CD14-positive monocyte (primary cell): Measurements from ENCODE around the gene ALDH9A1. TPM values are rescaled to one million over a fixed set of nuclear protein-coding genes. Genes with fewer than 3 reads are reported as not detected.

Experiments
- DNase-seq, 3 donors: peaks; one replicate each; pipeline ENCODE4 v3.0.0-alpha.2; 2011 to 2022
- H2AFZ ChIP-seq: 2 replicates; pipeline ENCODE4 v1.6.0; 2012; ENCODE audit warnings: mild to moderate bottlenecking, low read depth, low read length, inconsistent platforms; ENCODE audit not compliant: insufficient read depth, poor library complexity, severe bottlenecking
- H3K27ac ChIP-seq, 2 donors: 1 replicate in 1 of 2; 2 replicates in 1 of 2; pipeline ENCODE4 v1.5.1; 2012 to 2013; ENCODE audit warnings: low read length in 2 of 2, control low read depth in 1 of 2, inconsistent platforms in 1 of 2, low read depth in 1 of 2, mild to moderate bottlenecking in 1 of 2
- H3K27me3 ChIP-seq, 2 donors: one replicate each; pipeline versions ENCODE4 v1.6.0 to v1.6.1; 2011 to 2013; ENCODE audit warnings: low read length in 2 of 2; ENCODE audit not compliant: control insufficient read depth in 2 of 2, insufficient read depth in 2 of 2
- H3K36me3 ChIP-seq, 2 donors: replicated peaks in 1 of 2; 1 replicate in 1 of 2; 2 replicates in 1 of 2; pipeline versions ENCODE4 v1.5.1 to v1.6.1; 2012 to 2013; ENCODE audit warnings: low read length in 2 of 2, control low read depth in 1 of 2, inconsistent platforms in 1 of 2, mild to moderate bottlenecking in 1 of 2; ENCODE audit not compliant: insufficient read depth in 2 of 2, control insufficient read depth in 1 of 2
- H3K4me1 ChIP-seq, 2 donors: 1 replicate in 1 of 2; 2 replicates in 1 of 2; pipeline versions ENCODE4 v1.5.1 to v1.6.1; 2012 to 2013; ENCODE audit warnings: low read length in 2 of 2, control low read depth in 1 of 2, inconsistent platforms in 1 of 2, mild to moderate bottlenecking in 1 of 2, moderate library complexity in 1 of 2; ENCODE audit not compliant: insufficient read depth in 2 of 2, control insufficient read depth in 1 of 2
- H3K4me2 ChIP-seq: replicated peaks from 2 replicates; pipeline ENCODE3; 2012; ENCODE audit warnings: low read length, moderate library complexity, mild to moderate bottlenecking; ENCODE audit not compliant: poor library complexity, severe bottlenecking; ENCODE audit errors: extremely low read depth
- H3K4me3 ChIP-seq, 3 experiments: fragments of 200-600 bp in 1 of 3; sonication (generic) in 1 of 3; replicated peaks in 1 of 3; 1 replicate in 2 of 3; 2 replicates in 1 of 3; pipeline ENCODE4 v1.5.1; 2011 to 2013; ENCODE audit warnings: low read length in 3 of 3, mild to moderate bottlenecking in 3 of 3, control low read depth in 2 of 3, low read depth in 2 of 3, inconsistent platforms in 1 of 3, moderate library complexity in 1 of 3
- H3K79me2 ChIP-seq: 2 replicates; pipeline ENCODE4 v1.6.0; 2012; ENCODE audit warnings: mild to moderate bottlenecking, control low read depth, inconsistent platforms, low read length, moderate library complexity; ENCODE audit not compliant: insufficient read depth
- H3K9ac ChIP-seq: 2 replicates; pipeline ENCODE4 v1.6.0; 2017; ENCODE audit warnings: low read length, mild to moderate bottlenecking; ENCODE audit not compliant: insufficient read depth, poor library complexity, severe bottlenecking
- H3K9me3 ChIP-seq, 2 donors: replicated peaks in 1 of 2; 1 replicate in 1 of 2; 2 replicates in 1 of 2; pipeline versions ENCODE4 v1.5.1 to v1.6.1; 2012 to 2013; ENCODE audit warnings: low read length in 2 of 2, control low read depth in 1 of 2; ENCODE audit not compliant: control insufficient read depth in 1 of 2, insufficient read depth in 1 of 2
- H4K20me1 ChIP-seq: 2 replicates; pipeline ENCODE4 v1.6.0; 2012; ENCODE audit warnings: mild to moderate bottlenecking, low read length, control low read depth, moderate library complexity; ENCODE audit not compliant: insufficient read depth
- H3K27ac Mint-ChIP-seq, 7 donors: one replicate each; pipeline ENCODE4 v1.8.0; 2020; ENCODE audit warnings: mild to moderate bottlenecking in 7 of 7, mixed read lengths in 7 of 7, moderate library complexity in 6 of 7, inconsistent platforms in 2 of 7
- H3K27me3 Mint-ChIP-seq, 3 donors: one replicate each; pipeline ENCODE4 v1.8.0; 2021 to 2022; ENCODE audit warnings: low read depth in 3 of 3, mild to moderate bottlenecking in 3 of 3, mixed read lengths in 3 of 3, moderate library complexity in 3 of 3, inconsistent platforms in 1 of 3
- H3K36me3 Mint-ChIP-seq, 2 donors: one replicate each; pipeline ENCODE4 v1.8.0; 2020; ENCODE audit warnings: mixed read lengths in 2 of 2, inconsistent platforms in 1 of 2, mild to moderate bottlenecking in 1 of 2
- H3K4me1 Mint-ChIP-seq: one replicate; pipeline ENCODE4 v1.8.0; 2020; ENCODE audit warnings: mild to moderate bottlenecking, mixed read lengths
- H3K4me3 Mint-ChIP-seq, 2 donors: one replicate each; pipeline ENCODE4 v1.8.0; 2020; ENCODE audit warnings: mild to moderate bottlenecking in 2 of 2, mixed read lengths in 2 of 2, moderate library complexity in 1 of 2
- H3K9me3 Mint-ChIP-seq, 7 donors: one replicate each; pipeline ENCODE4 v1.8.0; 2020 to 2022; ENCODE audit warnings: mixed read lengths in 7 of 7, mild to moderate bottlenecking in 6 of 7, moderate library complexity in 6 of 7, inconsistent platforms in 2 of 7
- CTCF ChIP-seq: fragments of 200-600 bp; IDR thresholded peaks from one replicate; pipeline ENCODE4 v1.8.0; 2022; ENCODE audit warnings: antibody characterized with exemption, mild to moderate bottlenecking
- WGBS: methylation state at CpG from one replicate; pipeline ENCODE4 v1.1.5; 2013; ENCODE audit warnings: missing lambda C conversion rate; ENCODE audit not compliant: insufficient coverage; 5-methylcytosine and 5-hydroxymethylcytosine counted together
- intact Hi-C, 2 donors: fragments of 100-400 bp; cut with micrococcal nuclease; formaldehyde crosslinking; loops; one replicate each; pipeline versions ENCODE4 v1.15.0 to v1.15.1; 2023
- polyA plus RNA-seq, 3 donors: library from polyadenylated mRNA; depleted of rRNA in 1 of 3; unstranded in 2 of 3; stranded (reverse) in 1 of 3; fragments of 300-500 nt in 2 of 3; fragments of >200 nt in 1 of 3; fragmentation: Illumina TruSeq in 2 of 3; gene quantifications; 1 replicate in 2 of 3; 2 replicates in 1 of 3; pipeline ENCODE4 v1.2.3, GENCODE V29; 2012 to 2021

ALDH9A1 gene
- polyA plus RNA-seq, 3 donors, result 23.7 to 60.0 (median 57.7) TPM

DNA sequence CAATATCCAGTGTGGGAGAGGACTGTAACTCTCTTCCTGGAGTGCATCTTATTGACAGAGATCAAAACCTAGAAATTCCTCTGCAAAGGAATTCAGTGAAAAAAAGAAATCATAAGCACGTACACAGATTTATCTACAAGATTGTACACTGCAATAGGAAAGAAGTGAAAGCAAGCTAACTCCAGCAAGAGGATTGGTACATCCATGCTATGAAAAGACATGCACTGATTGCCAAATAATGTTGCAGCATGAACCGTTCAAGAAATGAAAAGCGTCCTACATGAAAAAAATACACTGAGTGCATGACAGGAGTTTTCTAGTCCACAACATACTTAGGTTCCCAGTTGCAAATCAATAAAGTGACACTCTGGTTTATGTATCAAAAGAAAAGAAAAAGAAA, 69.2 kb downstream of the ALDH9A1 start:
- Histone ChIP-seq H3K27ac (peak overlapping the region in 1 of 2 donors; percentile 30), H3K27me3 (no peaks in the 10 kb centered on the region), H3K9ac (no peak overlapping the region), H4K20me1 (peaks cover 9% of the 10 kb centered on the region), H3K4me2 (peak overlapping the region; percentile 35), H2AFZ (no peak overlapping the region), H3K36me3 (no peaks in the 10 kb centered on the region), H3K9me3 (no peaks in the 10 kb centered on the region), H3K79me2 (peaks cover 31% of the 10 kb centered on the region), H3K4me3 (no peak overlapping the region), H3K4me1 (peaks cover 33 to 48% of the 10 kb centered on the region in 2 donors)
- DNase-seq, result peak; percentile 22 to 50 (median 36)
- H3K27ac Mint-ChIP-seq, result peak overlapping the region in 5 of 7 donors; percentile 26 to 81 (median 46)
- peaks cover 0 to 4% of the 10 kb centered on the region in 2 donors for H3K36me3 Mint-ChIP-seq
- H3K27me3 Mint-ChIP-seq, result peaks cover 0 to 4% (median 1%) of the 10 kb centered on the region in 3 donors
- peaks cover 0 to 6% (median 0%) of the 10 kb centered on the region in 7 donors for H3K9me3 Mint-ChIP-seq
- peak overlapping the region in 1 of 2 donors; percentile 25 for H3K4me3 Mint-ChIP-seq
- intact Hi-C loops, result no loop called here
- peaks cover 25% of the 10 kb centered on the region for H3K4me1 Mint-ChIP-seq
- WGBS, result no CpG with 5 or more reads among the region's 3 CpGs
- TF ChIP-seq CTCF, result no peak

DNA sequence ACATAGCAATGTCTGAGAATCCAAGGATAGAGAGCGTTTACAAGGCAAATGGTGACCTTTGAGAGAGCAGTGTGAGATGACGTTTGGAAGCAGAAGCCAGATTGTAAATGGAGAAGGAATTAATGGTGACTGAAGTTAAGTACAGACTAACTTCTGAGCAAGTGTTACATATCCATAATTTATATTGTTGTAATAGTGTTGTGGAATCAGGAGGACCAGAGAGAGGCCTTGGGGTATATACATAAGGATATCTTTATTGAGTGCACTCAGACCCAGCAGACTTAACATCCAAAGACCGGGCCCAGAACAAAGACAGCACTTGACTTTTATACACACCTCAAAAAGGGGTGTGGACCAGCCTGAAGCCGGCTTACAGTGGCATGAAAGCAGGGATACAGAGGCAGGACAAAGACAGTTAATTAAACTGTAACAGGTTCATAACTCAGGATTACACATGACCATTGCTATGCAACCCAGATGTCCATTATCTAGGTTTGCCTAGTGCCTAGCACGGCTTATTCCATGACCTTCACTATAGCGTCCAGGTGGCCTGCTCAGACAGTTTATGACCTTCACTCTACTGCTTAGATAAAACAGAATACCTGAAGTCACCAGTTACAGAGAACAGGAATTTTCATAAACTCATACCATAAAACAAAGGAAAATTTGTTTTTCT, 70.1 kb downstream of the ALDH9A1 start:
- Mint-ChIP-seq H3K4me1 (peaks cover 18% of the 10 kb centered on the region), H3K27ac (no peak overlapping the region), H3K9me3 (no peaks in the 10 kb centered on the region), H3K27me3 (peaks cover 0 to 4% (median 1%) of the 10 kb centered on the region in 3 donors), H3K4me3 (peak overlapping the region in 1 of 2 donors; percentile 25), H3K36me3 (no peaks in the 10 kb centered on the region)
- Histone ChIP-seq H3K27ac (no peak overlapping the region), H4K20me1 (peaks cover 4% of the 10 kb centered on the region), H3K9me3 (no peaks in the 10 kb centered on the region), H2AFZ (no peak overlapping the region), H3K27me3 (no peaks in the 10 kb centered on the region), H3K36me3 (no peaks in the 10 kb centered on the region), H3K4me1 (peaks cover 30 to 40% of the 10 kb centered on the region in 2 donors), H3K4me2 (no peak overlapping the region), H3K4me3 (no peak overlapping the region), H3K9ac (no peak overlapping the region), H3K79me2 (peaks cover 23% of the 10 kb centered on the region)
- intact Hi-C loops, result no loop called here
- no peak for DNase-seq
- no peak for TF ChIP-seq CTCF
- WGBS, result 89% methylated on average over 4 of the region's 6 CpGs
